ENCODE results near the gene ZNF784. TPM values are rescaled to one million over a fixed set of nuclear protein-coding genes. Genes with fewer than 3 reads are reported as not detected.

The ZNF784 gene
- total and polyA plus RNA-seq, 2 donors (not counting 3 experiments of a cell fraction or from before 2014, with no cell fraction given) = 4.9 TPM

- no peaks in the 10 kb centered on the region for H3K79me2 ChIP-seq (ENCODE audit: control insufficient read depth, insufficient read depth, low read length)
- ChIA-PET CTCF (interaction anchor here (0.6 kb wide), 1 partner anchor 81 kb away, joined by 3 read pairs; no protein-coding TSS in a partner anchor), POLR2A (interaction anchor here (0.6 kb wide), 1 partner anchor 473 kb away, joined by 7 read pairs; the partner anchor contains the start of gene PPP1R12C)
- dilution Hi-C loops (cut with MboI; ENCODE audit: extremely low pct_ligation_motif_present, low sequenced_read_pairs) (no loop called here), intact Hi-C loops (cut with micrococcal nuclease) (no loop called here)
- H3K4me2 ChIP-seq (ENCODE audit: insufficient read depth, low read length) = no peak overlapping the region
- TF ChIP-seq EZH2 (IDR thresholded peaks at IDR 0.05; ENCODE audit: borderline replicate concordance, low read depth, low read length, severe bottlenecking) (no peak), FOS (IDR thresholded peaks at IDR 0.05; ENCODE audit: borderline replicate concordance, insufficient read depth, low read length) (no peak), MYC (IDR thresholded peaks at IDR 0.05; ENCODE audit: low read depth, low read length) (no peak)
- no peaks in the 10 kb centered on the region for H3K9me3 ChIP-seq (replicated peaks; ENCODE audit: control insufficient read depth, insufficient read depth, low read length)
- H3K9ac ChIP-seq (replicated peaks; ENCODE audit: extremely low read depth, insufficient read depth, low read length) = no peak overlapping the region
- FAIRE-seq = no peak
- no peaks in the 10 kb centered on the region for H3K4me1 ChIP-seq (ENCODE audit: control insufficient read depth, extremely low read depth, insufficient read depth, low read length)
- H3K27ac ChIP-seq (ENCODE audit: insufficient read depth, low read depth, low read length) = no peak overlapping the region
- H4K20me1 ChIP-seq (replicated peaks; ENCODE audit: control insufficient read depth, extremely low read depth, insufficient read depth, low read length) = no peaks in the 10 kb centered on the region
- no peak for DNase-seq (ENCODE audit: low read depth, low spot score)
- no peak overlapping the region for H3K4me3 ChIP-seq (replicated peaks in 1 of 3; ENCODE audit: insufficient read depth in 1 of 3, low read depth in 1 of 3, low read length in 3 of 3)
- peaks cover 3 to 10% of the 10 kb centered on the region in 2 experiments for H3K36me3 ChIP-seq (ENCODE audit: control insufficient read depth in 2 of 2, extremely low read depth in 1 of 2, insufficient read depth in 2 of 2, low read length in 2 of 2)
- no peaks in the 10 kb centered on the region for H3K27me3 ChIP-seq (ENCODE audit: control insufficient read depth in 2 of 2, insufficient read depth in 2 of 2, low read length in 2 of 2)
- no peak overlapping the region for H2AFZ ChIP-seq (ENCODE audit: low read depth, low read length)
- no peaks in the 10 kb centered on the region for H3K9me1 ChIP-seq (replicated peaks; ENCODE audit: control insufficient read depth, extremely low read depth, insufficient read depth, low read length)
- no TSS peak for BruUV-seq (replicated peaks)
These were observed 33.7 kb downstream of the ZNF784 start for GRCh38 chr19:55590617-55591016.

- no peak overlapping the region for H2AFZ ChIP-seq (ENCODE audit: low read depth, low read length)
- BruUV-seq (replicated peaks) = no TSS peak
These were observed 34.3 kb downstream of the ZNF784 start for GRCh38 chr19:55590109-55590508.

More at GRCh38 chr19:55590109-55590508, 34.3 kb downstream of the ZNF784 start:
- Histone ChIP-seq H3K9ac (replicated peaks; ENCODE audit: extremely low read depth, insufficient read depth, low read length) (no peak overlapping the region), H3K4me1 (ENCODE audit: control insufficient read depth, extremely low read depth, insufficient read depth, low read length) (no peaks in the 10 kb centered on the region), H3K9me3 (replicated peaks; ENCODE audit: control insufficient read depth, insufficient read depth, low read length) (no peaks in the 10 kb centered on the region), H3K79me2 (ENCODE audit: control insufficient read depth, insufficient read depth, low read length) (no peaks in the 10 kb centered on the region), H3K27ac (ENCODE audit: insufficient read depth, low read depth, low read length) (no peak overlapping the region), H3K9me1 (replicated peaks; ENCODE audit: control insufficient read depth, extremely low read depth, insufficient read depth, low read length) (no peaks in the 10 kb centered on the region), H4K20me1 (replicated peaks; ENCODE audit: control insufficient read depth, extremely low read depth, insufficient read depth, low read length) (no peaks in the 10 kb centered on the region), H3K4me2 (ENCODE audit: insufficient read depth, low read length) (no peak overlapping the region), H3K4me3 (replicated peaks in 1 of 3; ENCODE audit: insufficient read depth in 1 of 3, low read depth in 1 of 3, low read length in 3 of 3) (no peak overlapping the region), H3K27me3 (ENCODE audit: control insufficient read depth in 2 of 2, insufficient read depth in 2 of 2, low read length in 2 of 2) (peaks cover 0 to under 1% of the 10 kb centered on the region in 2 experiments), H3K36me3 (ENCODE audit: control insufficient read depth in 2 of 2, extremely low read depth in 1 of 2, insufficient read depth in 2 of 2, low read length in 2 of 2) (peaks cover 0 to 7% of the 10 kb centered on the region in 2 experiments)
- dilution Hi-C loops (cut with MboI; ENCODE audit: extremely low pct_ligation_motif_present, low sequenced_read_pairs) (no loop called here), intact Hi-C loops (cut with micrococcal nuclease) (no loop called here)
- TF ChIP-seq FOS (IDR thresholded peaks at IDR 0.05; ENCODE audit: borderline replicate concordance, insufficient read depth, low read length) (no peak), POLR2A (IDR thresholded peaks at IDR 0.05; ENCODE audit: low read depth, low read length) (no peak)
- ChIA-PET CTCF (no interaction called here), POLR2A (interaction anchor here (0.6 kb wide), 1 partner anchor 472 kb away, joined by 7 read pairs; the partner anchor contains the start of gene PPP1R12C)
- DNase-seq (ENCODE audit: low read depth, low spot score) (no peak), FAIRE-seq (no peak)

Measured in endothelial cell of umbilical vein (primary cell).